HUES64 (cell line): ENCODE measurements around the gene SLC16A13.
"Not testable (repeated sequence)": the region's sequence is repeated elsewhere in the genome, so short reads cannot be mapped to it uniquely, and the experiment has no call there.

Experiments used
- H3K27ac ChIP-seq: 2 replicates; pipeline ENCODE4 v1.7.0; 2013; ENCODE audit warnings: low read depth, low read length, inconsistent platforms
- H3K27me3 ChIP-seq: 2 replicates; pipeline ENCODE4 v1.6.1; 2013; ENCODE audit warnings: mild to moderate bottlenecking, low read length; ENCODE audit not compliant: insufficient read depth
- H3K36me3 ChIP-seq: 2 replicates; pipeline ENCODE4 v1.6.1; 2013; ENCODE audit warnings: mild to moderate bottlenecking, low read length; ENCODE audit not compliant: insufficient read depth
- H3K4me1 ChIP-seq: 2 replicates; pipeline ENCODE4 v1.6.1; 2013; ENCODE audit warnings: mild to moderate bottlenecking, low read length, moderate library complexity; ENCODE audit not compliant: insufficient read depth
- H3K4me3 ChIP-seq: 2 replicates; pipeline ENCODE4 v1.5.1; 2013; ENCODE audit warnings: mild to moderate bottlenecking, low read length, moderate library complexity
- H3K9ac ChIP-seq: 2 replicates; pipeline ENCODE4 v1.6.1; 2013; ENCODE audit warnings: mild to moderate bottlenecking, low read depth, low read length
- H3K9me3 ChIP-seq: 2 replicates; pipeline ENCODE4 v1.6.1; 2013; ENCODE audit warnings: low read depth, low read length; ENCODE audit not compliant: insufficient read depth
- WGBS: fragments of 150-250, 120-280 bp; methylation state at CpG from one replicate; pipeline ENCODE4 v1.1.7; 2013; ENCODE audit warnings: missing lambda C conversion rate; 5-methylcytosine and 5-hydroxymethylcytosine counted together

The SLC16A13 gene

DNA sequence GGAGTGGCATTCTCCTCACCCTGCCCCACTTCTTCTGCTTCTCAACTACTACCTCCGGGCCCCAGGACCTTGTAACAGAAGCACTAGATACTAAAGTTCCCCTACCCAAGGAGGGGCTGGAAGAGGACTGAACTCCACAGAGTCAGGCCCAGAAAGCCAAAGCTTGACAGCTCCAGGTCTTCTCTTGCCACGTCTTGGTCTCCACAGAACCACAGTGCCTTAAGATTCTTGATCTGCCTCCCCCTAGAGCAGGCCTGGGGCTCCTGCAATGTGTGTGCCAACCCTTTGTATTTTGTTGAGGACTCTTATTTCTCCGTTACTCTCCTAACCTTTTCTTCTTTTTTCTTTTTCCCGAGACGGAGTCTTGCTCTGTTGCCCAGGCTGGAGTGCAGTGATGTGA, 4.0 kb downstream of the SLC16A13 start:
- no peak overlapping the region for H3K4me3 ChIP-seq
- peaks cover 47% of the 10 kb centered on the region for H3K27me3 ChIP-seq
- 89% methylated on average over 5 of the region's 5 CpGs for WGBS
- no peak overlapping the region for H3K27ac ChIP-seq
- H3K4me1 ChIP-seq: peaks cover 9% of the 10 kb centered on the region
- H3K36me3 ChIP-seq: no peaks in the 10 kb centered on the region
- no peak overlapping the region for H3K9ac ChIP-seq
- H3K9me3 ChIP-seq: no peaks in the 10 kb centered on the region

DNA sequence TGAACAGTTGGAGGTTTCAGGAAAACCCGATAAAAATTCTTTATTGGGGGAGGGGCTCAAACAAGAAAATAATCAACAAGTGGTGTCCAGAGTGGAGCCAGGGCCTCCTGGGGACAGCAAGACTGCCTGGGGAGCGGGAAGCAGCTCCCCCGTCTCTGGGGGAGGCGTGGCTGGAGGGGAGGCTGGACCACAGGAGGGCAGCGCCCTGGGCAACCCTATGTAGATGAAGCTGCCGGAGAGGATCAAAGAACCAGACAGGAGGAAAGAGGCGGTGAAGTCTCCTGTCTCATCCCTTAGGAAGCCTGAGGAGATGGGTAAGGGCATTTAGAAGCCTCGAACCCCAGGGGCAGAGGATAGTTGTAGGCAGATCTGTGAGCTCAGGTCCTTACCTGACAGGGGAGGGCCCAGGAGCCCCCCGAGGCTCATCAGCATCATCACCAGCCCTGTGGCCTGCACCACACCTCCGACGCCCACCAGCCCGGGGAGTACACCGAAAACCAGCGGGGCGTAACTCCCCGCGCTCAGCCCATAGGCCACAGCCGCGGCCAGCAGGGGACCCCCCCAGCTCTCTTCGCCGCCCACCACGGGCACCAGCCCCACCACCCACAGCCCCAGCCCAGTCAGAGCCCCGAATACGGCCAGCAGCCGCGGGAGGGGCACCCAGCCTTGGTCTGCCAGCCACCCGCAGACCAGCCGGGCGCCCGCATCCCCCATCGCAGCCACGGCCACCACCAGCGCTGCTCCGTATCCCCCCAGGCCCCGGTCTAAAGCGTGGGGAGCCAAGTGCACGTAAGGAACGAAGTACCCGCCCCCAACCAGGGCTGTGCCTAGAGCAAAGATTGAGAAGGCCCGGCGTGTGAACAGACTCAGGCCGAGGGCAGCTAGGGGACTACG, 6.0 kb downstream of the SLC16A13 start:
- H3K27me3 ChIP-seq: peaks cover 59% of the 10 kb centered on the region
- WGBS: 6% methylated on average over 43 of the region's 43 CpGs
- peak overlapping the region; percentile 52 for H3K4me3 ChIP-seq
- H3K9ac ChIP-seq: no peak overlapping the region
- H3K4me1 ChIP-seq: peaks cover 8% of the 10 kb centered on the region
- H3K36me3 ChIP-seq: no peaks in the 10 kb centered on the region
- H3K9me3 ChIP-seq: no peaks in the 10 kb centered on the region
- H3K27ac ChIP-seq: no peak overlapping the region

DNA sequence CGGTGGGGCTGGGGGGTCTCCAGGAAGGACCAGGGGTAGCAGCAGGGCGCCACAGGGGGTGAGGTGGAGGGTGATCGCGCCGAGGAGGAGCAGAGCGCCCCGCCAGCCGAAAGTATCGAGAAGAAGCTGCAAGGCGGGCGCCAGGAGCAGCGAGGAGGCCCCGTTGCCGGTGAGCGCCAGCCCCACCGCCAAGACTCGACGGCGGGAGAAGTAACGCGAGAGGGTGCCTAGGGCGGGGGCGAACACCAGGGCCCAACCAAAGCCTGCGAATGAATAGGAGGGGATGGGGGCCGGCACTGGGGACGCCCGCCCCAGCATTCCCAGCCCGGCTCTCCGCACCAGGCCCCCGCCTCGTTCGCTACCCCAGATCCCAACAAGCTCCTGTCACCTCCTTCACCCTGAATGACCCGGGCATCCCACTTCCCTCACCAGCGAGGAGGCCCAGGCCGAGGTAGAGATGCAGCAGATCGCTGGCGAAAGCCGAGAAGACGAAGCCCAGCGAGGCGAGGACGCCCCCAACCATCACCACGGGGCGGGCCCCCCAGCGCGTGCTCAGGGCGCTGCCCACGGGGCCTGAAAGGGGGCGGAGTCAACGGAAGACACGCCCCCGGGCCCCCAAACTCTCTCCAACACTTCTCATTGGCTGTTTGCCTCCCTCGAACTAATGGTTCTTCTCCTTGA, 6.8 kb downstream of the SLC16A13 start:
- peaks cover 8% of the 10 kb centered on the region; the same call in 1 of the 2 replicates for H3K4me1 ChIP-seq
- no peaks in the 10 kb centered on the region for H3K36me3 ChIP-seq
- 3% methylated on average over 53 of the region's 53 CpGs for WGBS
- no peak overlapping the region for H3K27ac ChIP-seq
- no peak overlapping the region for H3K9ac ChIP-seq
- H3K4me3 ChIP-seq: peak overlapping the region; percentile 52
- H3K9me3 ChIP-seq: no peaks in the 10 kb centered on the region
- peaks cover 62% of the 10 kb centered on the region for H3K27me3 ChIP-seq

DNA sequence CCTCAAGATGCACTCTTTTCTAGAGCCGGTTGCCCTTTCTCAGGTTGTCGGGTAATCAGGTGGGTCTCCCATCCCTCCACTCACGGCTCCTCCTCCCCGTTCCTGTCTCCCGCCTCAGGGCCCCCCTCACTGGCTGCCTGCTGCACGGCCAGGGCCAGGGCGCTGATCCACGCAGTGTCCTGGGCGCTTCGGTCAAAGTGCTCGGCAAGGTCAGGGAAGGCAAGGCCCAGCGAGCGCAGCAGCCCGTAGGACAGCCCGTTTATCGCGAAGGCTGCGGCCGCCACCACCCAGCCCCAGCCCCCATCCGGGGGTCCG, 7.3 kb downstream of the SLC16A13 start:
- Histone ChIP-seq H3K4me1 (peaks cover 8% of the 10 kb centered on the region; the same call in 1 of the 2 replicates), H3K27me3 (peaks cover 62% of the 10 kb centered on the region), H3K36me3 (no peaks in the 10 kb centered on the region), H3K4me3 (peak overlapping the region; percentile 52), H3K9me3 (no peaks in the 10 kb centered on the region), H3K9ac (no peak overlapping the region), H3K27ac (no peak overlapping the region)
- 3% methylated on average over 21 of the region's 21 CpGs for WGBS

DNA sequence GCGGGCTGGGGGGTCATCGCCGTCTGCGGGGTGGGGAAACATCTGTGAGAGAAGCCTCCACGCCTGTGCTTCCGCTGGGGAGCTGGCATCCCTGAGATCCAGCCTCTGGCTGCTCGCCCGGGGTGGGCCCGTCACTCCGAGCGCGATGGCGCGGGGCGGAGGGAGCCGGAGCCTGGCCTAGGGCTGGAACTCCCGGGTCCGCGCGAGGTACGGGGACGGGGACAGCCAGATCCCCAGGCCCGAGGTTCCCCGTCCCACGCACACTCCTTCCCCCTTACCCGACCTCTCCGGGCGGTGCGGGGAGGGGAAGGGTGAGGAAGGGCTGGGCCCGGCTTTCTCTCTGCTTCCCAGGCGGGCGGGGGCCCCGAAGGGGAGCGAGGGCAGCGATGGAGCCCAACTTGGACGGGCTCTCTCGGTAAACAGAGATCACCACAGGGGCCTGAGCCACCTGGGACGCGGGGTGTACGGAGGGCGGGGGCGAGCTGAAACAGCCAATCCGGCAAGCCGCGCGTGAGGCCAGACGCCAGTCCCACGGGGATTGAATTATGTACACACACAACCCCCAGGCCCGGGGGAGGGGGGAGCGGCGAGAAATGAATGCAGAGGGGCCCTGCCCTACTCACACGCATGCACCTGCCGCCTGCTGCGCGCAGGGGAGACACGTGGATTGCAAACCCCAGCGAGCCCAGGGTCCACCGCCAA, 7.8 kb downstream of the SLC16A13 start, which contains the start of gene SLC16A11:
Gene SLC16A11 (minus strand): TSS at position 596 of the 702 bp plus-strand sequence. CDS start 579 bp downstream, at position 17.
- H3K4me3 ChIP-seq: peak within 1 kb of the TSS; percentile 52
- peaks cover 62% of the 10 kb centered on the region for H3K27me3 ChIP-seq

DNA sequence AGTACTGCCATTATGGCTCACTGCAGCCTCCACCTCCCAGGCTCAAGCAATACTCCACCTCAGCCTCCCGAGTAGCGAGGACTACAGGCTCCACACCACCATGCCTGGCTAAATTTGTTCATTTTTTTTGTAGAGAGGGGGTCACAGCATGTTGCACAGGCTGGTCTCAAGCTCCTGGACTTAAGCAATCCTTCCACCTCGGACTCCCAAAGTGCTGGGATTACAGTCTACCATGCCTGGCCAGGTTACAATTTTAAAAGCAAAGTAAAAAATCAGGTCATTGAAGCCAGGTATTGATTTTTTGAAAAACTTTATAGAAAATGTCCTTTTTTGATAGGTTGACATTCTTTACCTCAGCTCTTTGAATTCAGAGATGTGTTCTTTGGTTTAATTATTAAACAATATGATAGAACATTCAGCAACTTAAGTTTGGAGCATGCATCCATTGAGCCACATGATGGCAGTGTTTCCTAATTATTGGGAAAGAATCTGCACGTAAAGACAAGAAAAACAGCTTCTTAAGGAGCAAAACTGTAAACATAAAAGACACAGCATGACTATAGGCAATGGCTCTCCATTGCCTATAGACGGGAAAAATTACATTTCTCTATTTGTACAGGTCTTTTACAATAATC, 9.8 kb downstream of the SLC16A13 start:
- no peak overlapping the region for H3K27ac ChIP-seq
- no peaks in the 10 kb centered on the region for H3K36me3 ChIP-seq
- H3K4me3 ChIP-seq: peak overlapping the region; percentile 53
- H3K4me1 ChIP-seq: peaks cover 8% of the 10 kb centered on the region; the same call in 1 of the 2 replicates
- H3K27me3 ChIP-seq: peaks cover 62% of the 10 kb centered on the region
- H3K9me3 ChIP-seq: no peaks in the 10 kb centered on the region
- no peak overlapping the region for H3K9ac ChIP-seq
- WGBS: 31% methylated on average over 4 of the region's 5 CpGs

More for the DNA sequence above, 7.8 kb downstream of the SLC16A13 start, which contains the start of gene SLC16A11:
- no peaks in the 10 kb centered on the region for H3K9me3 ChIP-seq
- peak within 1 kb of the TSS; percentile 12; the same call in 1 of the 2 replicates for H3K9ac ChIP-seq
- H3K4me1 ChIP-seq: peaks cover 8% of the 10 kb centered on the region; the same call in 1 of the 2 replicates
- WGBS: 2% methylated on average over 51 of the region's 58 CpGs
- H3K36me3 ChIP-seq: no peaks in the 10 kb centered on the region
- no peak within 1 kb of the TSS for H3K27ac ChIP-seq

DNA sequence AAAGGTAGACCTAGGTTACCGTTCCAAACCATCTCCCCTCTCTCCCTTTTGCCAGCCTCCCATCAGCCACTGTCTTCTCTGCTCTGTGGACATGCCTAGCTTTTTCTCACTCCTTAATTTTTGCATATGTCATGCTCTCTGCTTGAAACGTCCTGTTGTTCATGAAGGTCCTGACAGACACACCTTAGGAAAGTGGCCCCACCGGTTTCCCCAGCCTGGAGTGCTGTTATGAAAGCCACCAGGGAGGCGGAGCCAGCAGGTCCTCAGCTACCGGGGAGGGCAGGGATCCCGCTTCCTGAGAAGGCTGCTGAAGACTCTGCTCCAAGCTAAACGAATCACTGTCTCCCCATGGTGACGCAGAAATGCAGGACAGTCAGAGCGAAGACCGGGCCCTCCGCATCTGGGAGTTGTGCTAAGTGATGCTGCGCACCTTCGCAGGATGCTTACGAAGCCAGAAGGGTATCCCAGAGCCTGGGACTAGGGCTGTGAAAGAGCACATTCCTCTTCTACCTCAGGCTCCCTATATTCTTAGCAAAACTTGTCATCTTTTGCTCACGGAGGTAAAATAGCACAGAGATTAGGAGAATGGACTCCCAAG, 10.4 kb downstream of the SLC16A13 start:
- Histone ChIP-seq H3K27ac (no peak overlapping the region), H3K27me3 (peaks cover 63% of the 10 kb centered on the region), H3K9ac (no peak overlapping the region)

DNA sequence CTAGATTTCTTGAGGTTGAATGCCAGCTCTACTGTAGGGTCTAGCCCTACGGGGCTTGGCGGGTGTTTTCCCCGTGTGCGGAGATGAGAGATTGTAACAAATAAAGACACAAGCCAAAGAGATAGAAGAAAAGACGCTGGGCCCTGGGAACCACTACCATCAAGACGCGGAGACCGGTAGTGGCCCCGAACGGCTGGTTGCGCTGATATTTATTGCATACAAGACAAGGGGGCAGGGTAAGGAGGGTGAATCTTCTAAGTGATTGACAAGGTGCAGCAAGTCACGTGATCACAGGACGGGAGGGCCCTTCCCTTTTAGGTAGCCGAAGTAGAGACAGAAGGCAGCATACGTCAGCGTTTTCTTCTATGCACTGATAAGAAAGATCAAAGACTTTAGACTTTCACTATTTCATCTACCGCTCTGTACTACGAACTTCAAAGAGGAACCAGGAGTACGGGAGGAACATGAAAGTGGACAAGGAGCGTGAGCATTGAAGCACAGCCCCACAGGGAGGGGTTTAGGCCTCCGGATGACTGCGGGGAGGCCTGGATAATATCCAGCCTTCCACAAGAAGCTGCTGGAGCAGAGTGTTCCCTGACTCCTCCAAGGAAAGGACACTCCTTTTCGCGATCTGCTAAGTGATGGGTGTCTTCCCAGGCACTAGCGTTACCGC, 11.0 kb downstream of the SLC16A13 start:
- H3K27ac ChIP-seq, H3K9me3 ChIP-seq, H3K4me1 ChIP-seq, H3K9ac ChIP-seq, H3K36me3 ChIP-seq: not testable (repeated sequence)
- Histone ChIP-seq H3K27me3 (peaks cover 57% of the 10 kb centered on the region), H3K4me3 (peak overlapping the region; percentile 53)
- 16% methylated on average over 26 of the region's 26 CpGs for WGBS

More for the DNA sequence above, 10.4 kb downstream of the SLC16A13 start:
- H3K9me3 ChIP-seq: no peaks in the 10 kb centered on the region
- H3K36me3 ChIP-seq: no peaks in the 10 kb centered on the region
- H3K4me1 ChIP-seq: peaks cover 8% of the 10 kb centered on the region; the same call in 1 of the 2 replicates
- WGBS: 4% methylated on average over 15 of the region's 15 CpGs
- H3K4me3 ChIP-seq: peak overlapping the region; percentile 53

DNA sequence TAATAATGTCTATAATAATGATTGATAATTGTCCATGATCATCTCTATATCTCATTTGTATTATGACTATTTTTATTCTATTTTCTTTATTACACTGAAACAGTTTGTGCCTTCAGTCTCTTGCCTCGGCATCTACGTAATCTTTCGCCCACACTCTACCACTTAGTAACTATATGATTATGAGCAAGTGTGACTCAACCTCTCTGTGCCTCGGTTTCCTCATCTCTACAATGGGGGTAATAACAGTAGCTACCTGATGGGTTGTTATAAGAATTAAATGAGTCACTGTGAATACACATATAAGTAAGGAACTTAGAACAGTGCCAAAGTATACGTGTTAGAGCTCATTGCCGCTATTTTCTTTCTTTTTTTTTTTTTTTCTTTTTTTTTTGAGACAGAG, 11.8 kb downstream of the SLC16A13 start:
- no peak overlapping the region for H3K9ac ChIP-seq

DNA sequence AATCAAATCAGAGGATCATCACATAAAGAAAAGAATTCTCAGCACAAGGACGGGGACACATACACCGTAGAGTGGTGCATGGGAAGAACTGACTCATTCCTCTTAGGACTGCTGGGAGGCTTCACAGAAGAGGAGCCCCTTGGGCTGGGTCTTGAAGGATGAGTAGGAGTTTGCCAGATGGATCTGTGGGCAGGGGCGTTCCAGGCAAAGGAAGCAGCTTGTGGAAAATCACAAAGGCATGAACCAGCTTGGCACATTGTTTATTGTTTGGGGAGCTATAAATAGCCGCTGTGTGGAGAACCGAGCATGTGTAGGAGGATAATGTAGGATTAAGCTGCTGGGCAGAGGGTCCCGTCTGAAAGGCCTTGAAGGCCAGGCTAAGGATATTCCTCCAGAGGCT, 13.2 kb downstream of the SLC16A13 start:
- Histone ChIP-seq H3K4me3 (no peak overlapping the region), H3K4me1 (peaks cover 4% of the 10 kb centered on the region; the same call in 1 of the 2 replicates), H3K27me3 (peaks cover 40% of the 10 kb centered on the region), H3K9me3 (no peaks in the 10 kb centered on the region), H3K9ac (no peak overlapping the region), H3K27ac (no peak overlapping the region), H3K36me3 (no peaks in the 10 kb centered on the region)
- 81% methylated on average over 6 of the region's 6 CpGs for WGBS

More for the DNA sequence above, 11.8 kb downstream of the SLC16A13 start:
- Histone ChIP-seq H3K36me3 (no peaks in the 10 kb centered on the region), H3K27me3 (peaks cover 50% of the 10 kb centered on the region), H3K9me3 (no peaks in the 10 kb centered on the region), H3K4me1 (peaks cover 4% of the 10 kb centered on the region; the same call in 1 of the 2 replicates), H3K27ac (no peak overlapping the region), H3K4me3 (no peak overlapping the region)
- WGBS: 94% methylated on average over 2 of the region's 6 CpGs
